GM19452 (cell line): ENCODE data around the gene TDG.
A peak's percentile ranks its signal among the peaks of the same experiment; 100 is the strongest.

Experiments used
- ATAC-seq: cut with Tn5 transposase; IDR thresholded peaks from one replicate; pipeline ENCODE4 v1.9.1; 2021; ENCODE audit not compliant: unreplicated experiment

Gene TDG

DNA sequence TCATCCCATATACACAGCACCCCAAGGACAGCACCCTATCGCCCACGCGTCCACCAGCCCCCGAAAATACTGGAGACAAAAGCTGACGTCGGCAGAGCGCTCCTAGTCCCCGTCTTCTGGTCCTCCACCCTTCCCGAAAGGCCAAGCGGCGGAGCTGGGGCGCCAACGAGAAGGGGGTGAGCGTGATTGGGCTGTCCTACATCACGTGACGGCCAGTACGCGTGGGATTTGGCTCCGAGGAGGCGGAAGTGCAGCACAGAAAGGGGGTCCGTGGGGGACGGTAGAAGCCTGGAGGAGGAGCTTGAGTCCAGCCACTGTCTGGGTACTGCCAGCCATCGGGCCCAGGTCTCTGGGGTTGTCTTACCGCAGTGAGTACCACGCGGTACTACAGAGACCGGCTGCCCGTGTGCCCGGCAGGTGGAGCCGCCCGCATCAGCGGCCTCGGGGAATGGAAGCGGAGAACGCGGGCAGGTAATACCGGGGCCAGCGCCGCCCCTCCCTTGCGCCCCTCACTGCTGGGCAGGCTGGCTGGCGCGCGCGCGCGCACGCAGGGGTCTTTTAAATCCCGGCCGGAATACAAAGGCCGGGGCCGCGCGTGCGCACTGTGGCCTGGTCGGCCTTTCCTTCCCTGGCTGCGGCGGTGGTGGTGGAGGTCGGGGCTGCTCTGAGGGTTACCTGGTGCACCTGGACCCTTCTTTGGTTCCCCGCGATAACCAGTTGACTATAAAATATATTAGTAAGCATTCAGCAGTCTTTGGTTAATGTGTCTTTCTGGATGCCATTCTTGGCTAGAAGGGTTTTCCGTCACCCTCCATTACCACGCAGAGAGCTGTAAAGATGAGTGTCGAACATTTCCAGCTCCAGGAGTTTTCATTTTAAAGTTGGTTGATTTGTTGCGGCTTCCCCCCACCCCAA, at the start of gene TDG:
Gene TDG (plus strand): TSS at position 283 of the 915 bp plus-strand sequence. CDS start 166 bp downstream, at position 449.
- ATAC-seq: peak; percentile 90

DNA sequence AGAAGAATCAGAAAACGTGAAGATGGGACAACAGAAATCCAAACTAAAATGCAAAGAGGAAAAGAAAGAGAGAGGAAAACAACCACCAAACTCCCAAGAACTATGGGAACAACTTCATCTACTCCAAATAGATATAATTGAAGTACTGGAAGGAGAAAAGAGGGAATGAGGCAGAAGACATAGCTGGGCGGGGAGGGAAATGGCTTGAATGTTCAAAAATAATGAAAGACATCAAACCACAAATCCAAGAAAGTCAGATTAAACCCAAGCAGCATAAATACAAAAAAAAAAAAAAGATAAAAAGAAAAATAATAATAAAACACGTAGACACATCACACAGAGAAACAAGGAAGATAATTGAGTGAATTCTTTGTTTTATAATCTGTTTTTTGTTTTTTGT, 47.8 kb upstream of the TDG start:
- ATAC-seq: no peak

DNA sequence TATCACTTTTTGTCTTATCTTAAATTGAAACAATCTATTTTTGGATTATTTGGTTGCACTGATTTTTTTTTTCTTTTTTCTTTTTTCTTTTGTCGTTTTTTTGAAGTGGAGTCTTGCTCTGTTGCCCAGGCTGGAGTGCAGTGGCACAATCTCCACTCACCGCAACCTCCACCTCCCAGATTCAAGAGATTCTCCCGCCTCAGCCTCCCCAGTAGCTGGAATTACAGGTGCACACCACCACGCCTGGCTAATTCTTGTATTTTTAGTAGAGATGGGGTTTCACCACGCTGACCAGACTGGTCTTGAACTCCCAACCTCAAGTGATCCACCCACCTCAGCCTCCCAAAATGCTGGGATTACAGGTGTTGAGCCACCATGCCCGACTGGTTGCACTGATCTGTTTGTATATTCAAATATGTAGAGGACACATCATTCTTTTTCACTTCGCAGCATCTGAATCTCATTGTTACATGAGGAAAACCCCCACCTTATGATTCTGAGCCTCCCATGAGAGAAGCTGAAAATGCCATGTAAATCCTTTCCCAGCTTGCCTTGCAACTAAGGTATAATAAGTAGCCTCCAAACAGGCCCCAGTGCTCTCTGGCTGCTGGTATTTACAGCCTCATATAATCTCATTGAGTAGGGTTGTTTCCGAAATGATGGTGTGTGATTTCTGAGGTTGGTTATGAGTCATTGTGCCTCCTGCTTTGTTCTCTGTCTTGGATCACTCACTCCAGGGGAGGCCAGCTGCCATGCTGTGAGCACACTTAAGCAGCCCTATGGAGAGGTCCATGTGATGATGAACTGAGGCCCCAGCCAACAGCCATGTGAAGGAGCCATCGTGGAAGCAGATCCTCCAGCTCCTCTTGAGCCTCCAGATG, 40.7 kb upstream of the TDG start:
- peak; percentile 43 for ATAC-seq

DNA sequence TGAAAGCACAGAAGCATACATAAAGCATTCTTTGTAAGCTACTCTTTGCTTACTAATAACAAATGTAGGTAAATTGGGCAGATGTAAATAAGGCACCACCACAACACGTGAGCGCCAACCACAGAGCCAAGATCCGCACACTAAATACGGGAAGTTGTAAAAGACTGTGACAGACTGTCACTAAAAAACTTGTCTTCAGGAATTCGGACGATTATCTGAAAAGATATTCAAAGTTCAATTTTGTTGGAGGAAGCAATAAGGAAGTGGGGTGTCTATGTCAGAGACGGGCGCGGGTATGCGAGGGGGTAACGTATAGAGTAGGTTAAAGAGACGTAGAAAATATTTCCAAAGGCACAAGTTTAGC, 37.0 kb upstream of the TDG start:
- peak; percentile 20 for ATAC-seq

DNA sequence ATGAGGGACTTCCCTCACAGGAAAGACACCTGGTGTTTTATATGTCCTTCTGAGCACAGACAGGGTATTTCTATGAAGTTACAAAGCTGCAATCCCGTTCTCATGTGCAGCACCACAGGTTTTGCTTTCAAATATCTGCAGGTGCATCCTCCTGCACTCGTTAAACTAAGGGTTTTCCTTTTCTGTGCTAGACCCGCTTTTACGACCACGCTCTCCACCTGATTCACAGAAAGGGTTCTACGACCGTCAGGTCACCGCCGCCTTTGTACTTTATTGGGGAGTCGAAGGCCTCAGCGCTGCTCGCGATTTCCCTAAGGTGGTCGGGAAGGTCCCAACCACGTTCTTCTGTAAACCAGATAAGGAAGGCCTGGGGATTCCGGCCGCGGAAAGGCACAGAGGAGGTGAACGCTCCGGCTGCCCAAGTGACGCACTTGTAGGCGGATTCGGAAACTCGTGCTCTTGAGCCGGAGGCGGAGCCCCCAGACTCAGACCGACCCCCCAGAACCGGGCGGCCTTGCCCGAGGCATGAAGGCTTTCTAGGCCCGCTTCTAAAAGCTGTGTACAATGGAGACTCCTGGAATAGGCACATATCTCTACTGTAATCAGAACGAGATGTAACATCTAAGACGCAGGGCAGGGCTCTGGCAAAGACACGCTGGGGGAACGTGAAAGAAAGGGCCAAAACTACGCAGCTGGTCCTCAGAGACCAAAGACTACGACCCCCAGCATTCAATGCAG, 36.5 kb upstream of the TDG start:
- ATAC-seq: peak; percentile 12

DNA sequence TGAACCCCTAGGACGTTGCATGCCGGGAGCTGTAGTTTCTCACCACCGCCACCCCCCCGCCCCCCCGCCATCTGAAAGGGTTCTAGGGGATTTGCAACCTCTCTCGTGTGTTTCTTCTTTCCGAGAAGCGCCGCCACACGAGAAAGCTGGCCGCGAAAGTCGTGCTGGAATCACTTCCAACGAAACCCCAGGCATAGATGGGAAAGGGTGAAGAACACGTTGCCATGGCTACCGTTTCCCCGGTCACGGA, 36.0 kb upstream of the TDG start:
- ATAC-seq: no peak

DNA sequence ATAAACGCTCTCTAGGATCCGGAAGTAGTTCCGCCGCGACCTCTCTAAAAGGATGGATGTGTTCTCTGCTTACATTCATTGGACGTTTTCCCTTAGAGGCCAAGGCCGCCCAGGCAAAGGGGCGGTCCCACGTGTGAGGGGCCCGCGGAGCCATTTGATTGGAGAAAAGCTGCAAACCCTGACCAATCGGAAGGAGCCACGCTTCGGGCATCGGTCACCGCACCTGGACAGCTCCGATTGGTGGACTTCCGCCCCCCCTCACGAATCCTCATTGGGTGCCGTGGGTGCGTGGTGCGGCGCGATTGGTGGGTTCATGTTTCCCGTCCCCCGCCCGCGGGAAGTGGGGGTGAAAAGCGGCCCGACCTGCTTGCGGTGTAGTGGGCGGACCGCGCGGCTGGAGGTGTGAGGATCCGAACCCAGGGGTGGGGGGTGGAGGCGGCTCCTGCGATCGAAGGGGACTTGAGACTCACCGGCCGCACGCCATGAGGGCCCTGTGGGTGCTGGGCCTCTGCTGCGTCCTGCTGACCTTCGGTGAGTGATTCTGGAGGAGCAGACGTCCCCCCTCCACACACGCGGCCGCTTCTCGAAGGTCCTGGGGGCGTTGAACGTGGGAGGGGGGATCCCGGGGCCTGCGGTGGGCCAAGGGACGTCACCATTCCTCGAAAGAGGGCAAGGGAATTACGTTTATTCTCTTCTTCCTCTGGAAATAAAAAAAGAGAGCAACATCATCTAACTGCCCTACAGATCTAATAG, 35.5 kb upstream of the TDG start, which contains the start of gene HSP90B1:
Gene HSP90B1 (plus strand): TSS at position 377 of the 753 bp plus-strand sequence. CDS start 106 bp downstream, at position 483.
- ATAC-seq: peak; percentile 61

DNA sequence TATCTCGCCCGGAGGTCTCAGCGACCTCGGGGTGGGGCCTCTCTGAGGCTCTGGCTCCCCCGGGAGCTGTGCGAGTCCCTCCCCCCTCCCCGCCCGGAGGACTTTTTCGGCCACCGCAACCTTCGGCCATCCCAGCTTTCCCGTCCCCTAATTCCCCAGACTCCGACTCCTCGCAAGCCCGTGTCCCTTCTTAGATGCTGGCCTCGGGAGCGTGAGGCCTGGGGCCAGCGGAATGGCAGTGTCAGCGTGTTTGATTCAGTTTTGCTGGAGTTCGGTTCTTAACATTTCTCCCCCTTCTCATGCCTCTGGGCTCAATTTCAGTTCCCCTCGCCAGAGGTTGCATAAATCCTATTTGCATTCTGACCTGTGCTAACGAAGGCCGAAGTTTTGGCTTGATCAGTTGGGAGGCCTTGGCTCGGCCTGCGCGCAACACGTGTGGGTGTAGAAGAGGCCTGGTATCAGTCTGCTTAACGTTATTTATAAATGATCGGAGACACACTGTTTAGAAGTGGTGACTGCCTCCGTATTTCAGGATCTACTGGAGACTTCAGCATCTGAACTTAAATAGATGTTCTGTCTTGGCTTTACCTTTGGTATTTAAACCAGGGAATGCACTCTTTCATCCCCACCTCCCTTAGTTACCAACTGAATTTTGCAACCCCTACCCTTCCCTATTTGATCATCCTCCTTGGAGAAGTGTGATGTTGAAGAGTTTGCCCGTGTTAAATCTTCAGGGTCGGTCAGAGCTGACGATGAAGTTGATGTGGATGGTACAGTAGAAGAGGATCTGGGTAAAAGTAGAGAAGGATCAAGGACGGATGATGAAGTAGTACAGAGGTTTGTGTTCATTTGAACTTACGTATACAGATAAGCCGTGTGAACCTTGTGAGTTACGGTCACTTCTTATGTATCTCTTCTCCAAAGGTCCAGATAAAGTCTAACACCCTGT, 34.6 kb upstream of the TDG start:
- no peak for ATAC-seq

DNA sequence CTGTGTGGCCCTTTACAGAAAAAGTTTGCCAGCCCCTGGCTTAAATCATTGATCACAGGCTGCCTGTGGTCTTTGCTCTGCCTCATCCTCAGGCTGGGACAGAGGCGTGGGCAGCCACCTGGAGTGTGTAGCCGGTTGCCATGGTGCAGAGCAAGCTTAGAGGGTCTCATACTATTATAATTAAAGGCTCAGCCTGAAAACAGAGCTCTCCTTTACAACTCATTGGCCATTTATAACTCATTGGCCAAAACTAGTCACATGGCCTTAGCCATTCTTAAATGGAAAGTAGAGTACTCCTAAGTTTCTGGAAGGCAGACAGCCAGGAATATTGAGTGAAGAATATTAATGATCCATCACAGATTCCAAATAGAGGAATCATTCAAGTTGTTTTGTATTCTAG, 32.4 kb upstream of the TDG start:
- no peak for ATAC-seq

DNA sequence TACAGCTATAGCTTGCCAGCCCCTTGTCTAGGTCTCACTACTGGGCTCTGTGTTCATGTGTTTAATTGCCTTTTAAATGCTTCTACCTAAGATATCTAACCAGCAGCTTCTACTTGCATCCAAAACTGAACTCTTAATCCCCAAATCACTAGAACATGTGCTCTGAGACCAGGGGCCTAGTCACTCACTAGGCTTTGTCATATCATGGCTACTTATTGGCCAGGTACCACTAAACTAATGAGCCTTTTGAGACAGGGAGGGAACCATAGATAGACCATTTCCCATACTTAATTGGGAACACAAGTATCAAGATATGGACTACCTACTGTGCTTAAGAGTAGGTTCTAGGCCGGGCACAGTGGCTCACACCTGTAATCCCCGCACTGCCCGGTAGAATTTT, 29.0 kb upstream of the TDG start:
- ATAC-seq: no peak

DNA sequence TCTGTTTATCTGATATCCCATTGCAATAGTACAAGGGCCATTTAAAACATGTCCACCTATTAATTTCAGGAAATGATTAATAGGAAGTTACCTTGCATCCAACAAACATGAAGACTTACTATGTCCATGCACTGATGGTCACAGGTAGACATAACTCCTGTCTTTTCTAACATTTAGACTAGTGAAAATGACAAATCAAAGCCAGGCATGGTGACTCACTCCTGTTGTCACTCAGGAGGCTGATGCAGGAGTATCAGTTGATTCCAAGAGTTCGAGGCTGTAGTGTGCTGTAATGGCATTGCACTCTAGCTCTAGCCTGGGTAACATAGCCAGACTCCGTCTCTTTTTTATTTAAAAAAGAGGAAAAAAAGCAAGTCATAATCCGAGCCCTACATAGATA, 20.7 kb upstream of the TDG start:
- ATAC-seq: no peak

DNA sequence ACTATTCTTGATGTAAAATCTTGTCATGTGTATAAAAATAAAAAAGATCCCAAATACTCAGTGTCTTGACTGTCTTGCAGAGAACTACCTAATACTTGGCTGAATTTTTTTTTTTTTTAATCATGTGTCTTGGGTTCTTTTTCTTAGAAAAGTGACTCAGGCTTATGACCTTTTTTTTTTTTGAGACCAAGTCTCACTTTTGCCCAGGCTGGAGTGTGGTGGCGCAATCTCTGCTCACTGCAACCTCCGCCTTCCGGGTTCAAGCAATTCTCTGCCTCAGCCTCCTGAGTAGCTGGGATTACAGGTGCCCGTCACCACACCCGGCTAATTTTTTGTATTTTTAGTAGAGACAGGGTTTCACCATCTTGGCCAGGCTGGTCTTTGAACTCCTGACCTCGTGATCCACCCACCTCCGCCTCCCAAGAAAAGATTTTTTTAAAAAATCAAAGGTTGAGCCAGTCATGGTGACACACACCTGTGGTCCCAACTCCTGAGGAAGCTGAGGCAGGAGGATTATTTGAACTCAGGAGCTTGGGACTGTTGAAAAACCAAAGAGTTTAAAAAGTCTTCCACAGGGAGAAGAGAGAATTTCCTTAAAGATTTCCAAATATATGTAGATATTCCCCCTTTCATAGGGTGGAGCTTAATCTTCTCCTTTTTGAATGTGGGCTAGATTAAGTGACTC, 17.7 kb upstream of the TDG start:
- no peak for ATAC-seq

DNA sequence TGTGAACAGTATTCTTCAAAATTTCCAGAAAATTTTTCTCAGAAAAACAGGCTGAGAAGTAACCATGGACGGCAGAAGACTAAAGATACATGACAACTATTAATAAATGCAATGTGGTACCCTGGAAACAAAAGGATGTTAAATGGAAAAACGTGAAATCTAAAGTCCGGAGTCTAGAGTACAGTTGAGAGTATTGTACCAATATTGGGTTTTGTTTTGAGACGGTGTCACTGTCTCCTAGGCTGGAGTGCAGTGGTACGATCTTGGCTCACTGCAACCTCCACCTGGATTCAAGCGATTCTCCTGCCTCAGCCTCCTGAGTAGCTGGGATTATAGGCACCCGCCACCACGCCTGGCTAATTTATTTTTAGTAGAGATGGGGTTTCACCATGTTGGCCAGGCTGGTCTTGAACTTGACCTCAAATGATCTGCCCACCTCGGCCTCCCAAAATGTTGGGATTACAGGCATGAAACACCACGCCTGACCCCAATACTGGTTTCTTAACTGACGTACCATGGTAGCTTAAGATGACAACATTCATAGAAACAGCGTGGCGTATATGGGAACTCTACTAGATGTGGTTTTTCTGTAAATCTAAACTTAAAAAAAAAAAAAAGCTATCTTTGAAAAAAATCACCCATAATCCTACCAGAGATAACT, 16.8 kb upstream of the TDG start:
- no peak for ATAC-seq

DNA sequence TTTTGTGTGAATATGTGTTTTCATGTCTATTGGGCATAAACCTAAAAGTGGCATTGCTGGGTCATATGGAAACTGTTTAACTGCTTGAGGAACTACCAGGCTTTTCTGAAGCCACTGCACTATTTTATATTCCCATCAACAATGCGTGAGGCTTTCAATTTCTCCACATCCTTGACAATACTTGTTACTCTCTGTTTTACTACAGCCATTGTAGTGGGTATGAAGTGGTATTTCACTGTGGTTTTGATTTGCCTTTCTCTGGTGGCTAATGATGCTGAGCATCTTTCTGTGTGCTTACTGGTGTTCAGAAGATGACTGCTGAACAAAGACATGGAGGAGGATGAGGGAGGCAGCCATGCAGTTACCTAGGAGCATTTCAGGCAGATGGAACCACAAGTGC, 13.2 kb upstream of the TDG start:
- no peak for ATAC-seq

DNA sequence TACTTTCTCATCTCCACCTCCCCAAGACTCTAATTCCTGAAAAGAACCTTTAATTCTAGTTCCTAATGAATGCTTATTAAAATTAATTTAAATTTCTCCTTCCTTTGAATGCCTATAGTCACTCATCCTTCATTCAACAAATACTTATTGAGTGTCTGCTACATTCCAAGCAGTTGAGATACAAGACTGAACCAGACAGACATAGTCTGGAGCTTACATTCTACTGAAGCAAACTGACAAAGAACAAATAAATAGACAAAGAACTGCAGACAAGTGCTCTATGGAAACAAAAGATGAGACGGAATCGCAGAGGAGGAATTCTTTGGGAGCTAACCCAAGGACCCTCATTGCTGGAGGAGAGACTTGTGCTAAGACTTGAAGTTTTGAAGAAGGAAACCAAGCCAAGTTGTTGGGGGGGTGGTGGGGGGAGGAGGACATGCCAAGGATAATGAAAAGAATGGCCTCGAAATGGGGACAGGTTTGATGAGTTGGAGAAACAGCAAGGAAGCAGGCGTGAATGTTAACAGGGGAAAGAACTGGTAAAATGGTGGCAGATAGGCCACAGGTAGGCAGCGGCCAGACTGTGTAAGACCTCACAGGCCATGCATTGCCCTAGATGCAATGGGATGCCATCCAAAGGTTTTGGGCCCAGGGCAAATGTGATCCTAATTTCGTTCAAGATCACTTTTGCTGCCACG, 9.7 kb upstream of the TDG start:
- ATAC-seq: no peak

DNA sequence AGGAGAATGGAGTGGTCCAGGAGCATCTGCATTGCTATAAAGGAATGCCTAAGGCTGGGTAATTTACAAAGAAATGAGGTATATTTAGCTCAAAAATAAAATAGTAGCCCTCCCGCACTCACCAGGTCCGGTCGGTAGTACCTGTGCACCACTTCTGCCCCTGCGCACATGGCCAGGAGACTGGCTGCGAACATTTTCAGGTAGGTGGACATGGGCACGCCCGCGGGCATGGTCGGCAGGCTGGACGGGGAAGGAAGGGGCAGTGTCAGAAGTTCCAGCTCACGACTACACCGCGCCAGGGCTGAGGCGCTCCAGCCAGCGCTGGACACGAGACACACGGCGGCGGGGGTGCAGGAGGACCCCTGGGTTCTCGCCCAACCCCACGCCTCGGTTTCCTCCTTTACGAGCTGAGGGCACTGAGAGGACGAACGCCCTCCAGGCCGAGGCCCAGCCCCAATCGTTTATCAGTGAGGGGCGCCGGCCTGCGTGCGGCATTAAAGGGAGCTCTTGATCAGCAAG, 9.1 kb upstream of the TDG start:
- ATAC-seq: peak; percentile 19

DNA sequence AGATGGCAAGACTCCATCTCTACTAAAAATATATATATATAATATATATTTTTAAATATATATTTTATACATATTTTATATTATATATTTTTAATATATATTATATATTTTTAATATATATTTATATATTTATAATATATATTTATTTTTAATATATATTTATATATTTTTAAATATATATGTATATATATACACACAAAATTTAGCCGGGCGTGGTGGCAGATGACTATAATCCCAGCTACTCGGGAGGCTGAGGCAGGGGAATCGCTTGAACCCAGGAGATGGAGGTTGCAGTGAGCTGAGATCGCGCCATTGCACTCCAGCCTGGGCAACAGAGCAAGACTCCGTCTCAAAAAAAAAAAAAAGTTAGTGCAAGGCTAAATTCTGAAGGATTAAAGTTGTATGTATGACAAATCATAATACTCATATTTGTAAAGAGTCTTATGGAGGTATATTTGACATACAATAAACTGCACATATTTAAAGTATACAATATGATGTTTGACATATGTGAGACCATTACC, 7.7 kb upstream of the TDG start:
- ATAC-seq: no peak
